Measurements from ENCODE around the gene MBOAT1.
"Not testable (repeated sequence)": the region's sequence is repeated elsewhere in the genome, so short reads cannot be mapped to it uniquely, and the experiment has no call there.

MBOAT1 gene

DNA sequence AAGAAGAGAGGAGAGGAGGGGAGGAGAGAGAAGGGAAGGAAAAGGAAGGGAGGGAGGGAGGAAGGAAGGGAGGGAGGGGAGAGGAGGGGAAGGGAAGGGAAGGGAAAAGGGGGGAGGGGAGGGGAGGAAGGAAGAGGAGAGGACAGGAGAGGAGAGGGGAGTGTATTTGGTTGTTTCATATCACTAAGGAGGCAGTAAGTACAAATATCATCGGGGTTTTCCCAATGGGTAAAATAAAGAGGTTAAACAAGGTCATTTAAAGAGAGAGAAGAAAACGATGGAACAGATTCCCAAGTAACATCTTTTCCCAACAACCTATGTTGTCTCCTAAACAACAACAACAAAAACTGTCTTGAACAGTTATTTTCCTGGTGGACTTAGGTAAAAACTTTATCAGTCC, 43.6 kb downstream of the MBOAT1 start:
- no peak for DNase-seq

DNA sequence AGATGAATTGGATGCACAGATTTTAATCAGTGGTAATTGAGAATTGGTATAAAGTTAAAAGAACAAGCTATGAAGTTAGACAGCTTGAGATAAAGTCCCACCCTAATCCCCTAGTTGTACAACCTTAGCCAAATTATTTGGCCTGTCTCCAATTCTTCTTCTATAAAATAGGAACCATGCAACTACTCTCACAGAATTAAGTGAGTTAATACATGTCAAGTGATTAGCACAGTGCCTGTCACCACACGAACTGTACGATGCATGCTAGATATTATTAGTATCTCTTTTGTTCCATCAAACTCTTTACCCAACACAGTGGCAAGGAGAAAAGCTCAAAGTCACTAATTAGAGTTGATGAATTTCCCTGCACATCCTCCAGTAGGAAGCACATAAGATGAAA, 44.7 kb downstream of the MBOAT1 start:
- DNase-seq, result no peak

DNA sequence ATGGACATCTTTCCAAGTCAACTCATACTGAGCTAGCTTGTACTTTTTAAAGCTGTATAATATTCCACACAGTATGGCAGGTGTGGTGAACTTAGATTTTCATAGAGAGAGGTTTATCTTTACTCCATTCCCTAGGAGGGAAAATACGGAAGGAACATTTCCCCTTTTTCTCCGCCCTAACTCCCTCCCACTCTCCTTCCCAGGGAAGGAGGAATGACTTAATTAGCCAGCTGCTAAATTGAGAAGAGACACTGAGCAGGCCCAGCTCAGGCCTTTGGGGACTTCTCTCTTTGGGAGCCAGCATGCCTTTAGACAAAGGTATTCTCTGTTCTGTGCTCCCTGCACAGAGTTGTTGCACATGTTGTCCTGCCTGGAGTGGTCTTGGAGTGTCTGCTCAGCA, 46.1 kb downstream of the MBOAT1 start:
- DNase-seq, result no peak

DNA sequence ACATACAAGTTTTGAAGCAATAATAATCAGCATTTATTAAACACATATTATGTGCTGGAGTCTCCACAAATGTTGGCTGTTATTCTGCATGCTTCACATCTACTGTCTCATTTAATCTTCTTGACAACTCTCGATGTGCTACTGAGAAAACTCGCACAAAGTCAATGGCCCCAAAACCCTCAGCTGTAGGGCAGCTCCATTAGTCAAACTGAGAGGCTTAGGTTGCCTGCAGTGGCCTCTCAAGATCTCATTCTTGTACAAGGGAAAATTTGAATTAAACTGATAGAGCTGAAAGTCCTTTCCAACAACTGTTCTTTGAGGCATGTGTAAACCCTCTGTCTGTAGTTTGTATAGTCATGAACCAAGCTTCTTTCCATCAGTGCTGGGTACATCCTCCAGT, 49.8 kb downstream of the MBOAT1 start:
- DNase-seq, result no peak

DNA sequence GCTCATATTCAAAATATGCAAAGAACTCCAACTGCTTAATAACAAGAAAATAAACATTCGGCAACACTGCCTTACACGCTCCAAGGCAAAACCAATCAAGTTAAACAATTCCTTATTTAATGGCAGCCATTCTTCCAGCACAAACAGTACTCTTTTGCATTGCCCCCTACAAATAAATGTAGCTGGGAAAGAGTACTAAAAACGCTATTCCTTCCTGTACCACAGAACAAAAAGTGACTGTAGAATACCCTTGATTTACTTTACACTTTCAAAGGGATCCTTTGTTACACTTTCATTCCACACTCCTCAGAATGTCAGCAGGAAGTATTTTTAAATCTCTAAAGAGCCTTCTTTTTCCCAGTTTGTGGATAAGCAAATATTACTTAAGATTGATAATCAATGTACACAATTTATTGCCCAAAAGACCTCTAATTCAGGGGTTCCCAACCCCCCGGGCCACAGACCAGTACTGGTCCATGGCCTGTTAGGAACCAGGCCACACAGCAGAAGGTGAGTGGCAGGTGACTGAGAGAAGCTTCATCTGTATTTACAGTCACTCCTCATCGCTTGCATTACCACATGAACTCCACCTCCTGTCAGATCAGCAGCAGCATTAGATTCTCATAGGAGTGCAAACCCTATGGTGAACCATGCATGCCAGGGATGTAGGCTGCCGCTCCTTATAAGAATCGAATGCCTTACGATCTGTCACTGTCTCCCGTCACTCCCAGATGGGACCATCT, 51.6 kb downstream of the MBOAT1 start:
- no peak for DNase-seq

DNA sequence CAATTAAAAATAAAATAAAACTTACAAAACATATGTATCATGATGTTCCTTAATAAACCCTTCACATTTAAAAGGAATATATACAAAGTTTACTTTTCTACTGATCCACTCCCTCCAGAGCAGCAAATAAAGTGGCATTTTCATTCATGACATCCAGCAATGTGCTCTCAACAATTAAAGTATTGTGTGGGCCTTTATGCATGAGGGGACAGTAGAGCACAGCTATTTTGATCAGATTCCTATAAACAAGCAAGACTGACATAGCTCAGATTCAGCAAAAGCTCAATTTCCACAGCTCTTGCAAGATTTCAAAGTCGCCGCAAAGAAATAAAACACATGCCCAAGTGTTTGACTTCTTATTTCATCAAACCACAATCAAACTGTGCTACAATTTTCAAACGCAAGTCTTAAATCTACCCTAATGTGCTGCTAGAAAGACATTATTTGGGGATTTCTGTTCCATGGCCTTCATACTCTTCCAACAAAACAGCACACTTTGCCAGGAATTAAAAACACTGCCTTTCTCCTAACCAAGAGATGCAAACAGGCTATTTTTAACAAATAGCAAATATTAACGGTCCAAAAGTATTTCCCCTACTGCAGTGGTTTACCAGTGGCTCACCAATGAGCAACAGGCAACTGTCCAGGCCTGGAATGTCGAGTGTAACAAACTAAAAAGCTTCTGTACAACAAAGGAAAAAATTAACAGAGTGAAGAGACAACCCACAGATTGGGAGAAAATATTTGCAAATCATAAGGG, 52.3 kb downstream of the MBOAT1 start:
- DNase-seq, result no peak

DNA sequence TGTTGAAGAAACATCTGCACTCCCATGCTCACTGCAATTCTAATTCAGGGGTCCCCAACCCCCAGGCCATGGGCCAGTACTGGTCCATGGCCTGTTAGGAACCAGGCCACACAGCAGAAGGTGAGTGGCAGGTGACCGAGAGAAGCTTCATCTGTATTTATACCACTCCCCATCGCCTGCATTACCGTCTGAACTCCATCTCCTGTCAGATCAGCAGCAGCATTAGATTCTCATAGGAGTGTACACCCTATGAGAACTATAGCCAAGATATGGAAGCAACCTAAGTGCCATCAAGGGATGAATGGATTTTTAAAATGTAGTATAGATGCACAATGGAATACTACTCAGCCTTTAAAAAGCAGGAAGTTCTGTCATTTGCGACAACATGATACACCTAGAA, 53.2 kb downstream of the MBOAT1 start:
- DNase-seq, result no peak

DNA sequence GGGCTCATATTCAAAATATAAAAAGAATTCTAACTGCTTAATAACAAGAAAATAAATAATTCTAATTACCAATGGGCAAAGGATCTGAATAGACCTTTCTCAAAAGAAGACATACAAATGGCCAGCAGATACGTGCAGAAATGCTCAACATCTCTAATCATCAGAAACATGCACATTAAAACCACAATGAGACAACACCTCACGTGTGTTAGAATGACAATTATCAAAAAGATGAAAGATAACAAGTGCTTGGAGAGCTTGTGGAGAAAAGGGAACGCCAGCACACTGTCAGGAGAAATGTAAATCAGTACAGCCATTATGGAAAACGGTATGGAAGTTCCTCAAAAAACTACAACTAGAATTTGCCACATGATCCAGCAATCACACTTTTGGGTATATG, 53.6 kb downstream of the MBOAT1 start:
- DNase-seq, result no peak

DNA sequence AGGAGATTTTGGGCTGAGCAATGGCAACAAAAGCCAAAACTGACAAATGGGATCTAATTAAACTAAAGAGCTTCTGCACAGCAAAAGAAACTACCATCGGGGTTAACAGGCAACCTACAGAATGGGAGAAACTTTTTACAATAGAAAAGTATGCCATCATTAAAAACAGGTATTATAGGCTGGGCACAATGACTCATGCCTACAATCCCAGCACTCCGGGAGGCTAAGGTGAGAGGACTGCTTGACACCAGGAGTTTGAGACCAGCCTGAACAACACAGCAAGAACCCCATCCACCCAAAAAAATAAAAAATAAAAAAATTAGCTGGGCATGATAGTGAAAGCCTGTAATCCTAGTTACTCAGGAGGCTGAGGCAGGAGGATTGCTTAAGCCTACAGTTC, 55.4 kb downstream of the MBOAT1 start:
- DNase-seq, result no peak

DNA sequence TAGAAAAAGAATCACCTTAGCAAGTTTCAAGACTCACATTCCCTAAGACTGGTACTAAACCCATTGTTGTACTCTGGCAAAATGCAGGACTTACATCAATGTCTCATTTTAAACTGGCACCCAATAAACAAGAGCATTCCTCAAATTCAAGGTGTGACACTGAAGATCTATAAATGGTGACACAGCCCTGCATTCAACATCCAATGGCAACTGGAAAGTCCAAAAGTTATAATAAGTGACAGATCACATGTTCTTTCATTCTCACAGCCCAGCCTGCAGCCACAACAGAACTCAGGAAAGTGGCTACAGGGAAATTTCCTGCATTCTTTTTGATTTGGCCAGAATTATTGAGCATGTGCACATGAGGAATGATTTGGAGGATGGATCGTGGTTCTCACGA, 57.5 kb downstream of the MBOAT1 start:
- no peak for DNase-seq

DNA sequence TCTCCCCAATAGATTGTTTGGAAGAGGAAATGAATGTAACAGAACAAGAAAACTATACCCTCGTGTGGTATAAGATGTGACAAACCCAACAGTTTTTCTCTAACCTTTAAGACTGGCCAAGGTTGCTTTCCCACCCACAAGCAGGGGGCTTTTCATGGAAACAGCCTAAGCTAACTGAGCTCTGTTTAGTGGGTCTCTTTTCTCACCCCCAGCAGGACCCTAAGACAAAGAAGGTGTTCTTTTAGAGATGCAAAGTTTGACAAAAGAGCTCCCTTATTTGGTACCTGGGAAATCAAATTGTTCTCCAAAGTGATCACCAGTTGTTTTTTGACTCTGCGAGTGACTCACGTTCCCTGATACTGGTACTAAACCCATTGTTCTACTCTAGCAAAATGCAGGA, 59.1 kb downstream of the MBOAT1 start:
- DNase-seq, result no peak

DNA sequence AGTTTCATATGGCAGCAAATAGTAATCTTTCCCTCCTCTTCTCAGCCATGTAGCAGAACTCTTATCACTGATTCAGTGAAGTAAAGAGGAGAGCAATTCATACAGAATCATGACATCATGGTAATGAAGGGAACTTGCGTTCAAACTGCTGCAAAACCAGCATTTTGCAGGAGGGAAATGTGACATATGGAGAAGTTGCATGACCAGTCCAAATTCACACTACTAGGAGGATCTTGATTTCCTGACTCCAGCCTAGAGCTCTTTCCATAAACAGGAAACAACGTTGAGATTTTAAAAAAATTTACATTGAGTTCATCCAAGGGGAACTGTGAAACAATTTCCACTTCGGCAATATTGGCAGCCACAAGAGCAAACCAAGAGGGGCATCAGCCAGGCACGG, 63.8 kb downstream of the MBOAT1 start:
- DNase-seq, result no peak

DNA sequence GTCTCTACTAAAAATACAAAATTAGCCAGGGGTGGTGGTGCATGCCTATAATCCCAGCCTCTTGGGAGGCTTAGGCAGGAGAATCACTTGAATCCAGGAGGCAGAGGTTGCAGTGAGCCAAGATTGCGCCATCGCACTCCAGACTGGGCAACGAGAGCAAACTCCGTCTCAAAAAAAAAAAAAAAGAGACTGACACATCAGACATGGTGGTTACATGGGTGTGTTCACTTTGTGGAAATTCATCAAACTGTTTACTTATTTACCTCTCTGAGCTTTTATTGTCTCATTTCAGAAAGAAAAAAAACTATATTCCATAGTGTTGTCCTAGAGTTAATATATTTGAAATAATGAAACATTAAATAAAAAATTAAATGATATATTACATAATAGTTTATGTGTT, 64.8 kb downstream of the MBOAT1 start:
- DNase-seq, result no peak

DNA sequence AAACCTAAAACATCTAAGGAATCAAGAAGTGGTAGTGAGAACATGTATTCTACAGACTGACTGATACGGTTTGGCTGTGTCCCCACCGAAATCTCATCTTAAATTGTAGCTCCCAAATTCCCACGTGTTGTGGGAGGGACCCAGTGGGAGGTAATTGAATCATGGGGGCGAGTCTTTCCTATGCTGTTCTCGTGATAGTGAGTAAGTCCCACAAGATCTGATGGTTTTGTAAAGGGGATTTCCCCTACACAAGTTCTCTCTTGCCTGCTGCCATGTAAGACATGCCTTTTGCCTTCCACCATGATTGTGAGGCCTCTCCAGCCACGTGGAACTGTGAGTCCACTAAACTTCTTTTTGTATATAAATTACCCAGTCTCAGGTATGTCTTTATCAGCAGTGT, 65.4 kb downstream of the MBOAT1 start:
- DNase-seq, result not testable (repeated sequence)

DNA sequence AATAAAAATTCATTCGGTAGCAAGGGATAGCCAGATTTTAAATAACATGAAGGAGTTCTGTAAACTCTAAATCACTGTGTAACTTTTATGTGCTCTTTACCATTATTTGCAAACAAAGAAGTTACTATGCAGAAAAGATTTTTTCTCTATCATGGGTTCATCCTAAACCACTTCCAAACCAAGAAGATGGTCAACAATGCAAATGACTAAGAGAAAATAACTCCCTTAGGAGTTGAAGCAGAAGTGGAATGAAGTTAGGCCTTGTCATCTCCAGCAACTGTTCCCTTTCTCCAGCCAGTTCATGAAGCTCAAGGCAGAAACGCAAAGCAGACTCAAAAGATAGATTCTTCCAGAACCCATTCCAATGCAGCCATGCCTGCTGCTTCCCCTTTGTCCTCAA, 66.0 kb downstream of the MBOAT1 start:
- no peak for DNase-seq

DNA sequence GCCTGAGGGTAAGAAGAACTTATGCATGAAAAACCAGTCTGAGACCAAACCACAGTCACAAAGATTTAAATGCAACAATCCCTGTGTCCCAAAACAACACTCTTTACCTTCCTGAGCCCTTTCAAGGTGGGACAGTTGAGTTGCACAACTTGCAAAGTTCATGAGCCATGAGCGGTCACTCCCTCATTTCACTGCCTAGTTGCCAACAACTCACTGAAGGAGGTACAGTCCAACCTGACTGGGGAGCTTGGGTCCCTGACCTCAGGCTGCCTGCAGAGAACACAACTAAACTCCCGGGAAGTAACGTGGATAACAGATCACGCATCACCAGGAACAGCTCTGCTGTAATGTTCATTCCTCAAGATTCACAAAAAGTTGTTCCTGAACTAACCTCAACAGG, 69.4 kb downstream of the MBOAT1 start:
- no peak for DNase-seq

DNA sequence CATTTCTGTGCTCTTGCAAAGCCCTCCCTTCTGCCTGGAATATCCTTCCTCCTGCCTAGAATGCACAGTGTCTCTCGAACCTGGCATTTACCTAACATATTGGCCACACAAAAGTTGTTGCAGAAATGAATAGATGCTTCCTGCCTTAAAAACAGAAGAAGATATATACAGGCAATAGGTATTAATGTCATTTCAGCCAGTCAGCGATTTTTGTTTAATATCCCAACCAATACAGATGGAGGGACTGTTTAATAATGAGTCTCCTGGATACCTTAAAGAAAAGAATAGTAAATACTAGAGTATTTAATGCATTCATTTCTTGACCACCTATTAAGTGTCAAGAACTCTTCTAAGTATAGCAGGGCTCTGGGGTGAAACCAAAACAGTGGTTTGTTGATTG, 70.3 kb downstream of the MBOAT1 start:
- no peak for DNase-seq

DNA sequence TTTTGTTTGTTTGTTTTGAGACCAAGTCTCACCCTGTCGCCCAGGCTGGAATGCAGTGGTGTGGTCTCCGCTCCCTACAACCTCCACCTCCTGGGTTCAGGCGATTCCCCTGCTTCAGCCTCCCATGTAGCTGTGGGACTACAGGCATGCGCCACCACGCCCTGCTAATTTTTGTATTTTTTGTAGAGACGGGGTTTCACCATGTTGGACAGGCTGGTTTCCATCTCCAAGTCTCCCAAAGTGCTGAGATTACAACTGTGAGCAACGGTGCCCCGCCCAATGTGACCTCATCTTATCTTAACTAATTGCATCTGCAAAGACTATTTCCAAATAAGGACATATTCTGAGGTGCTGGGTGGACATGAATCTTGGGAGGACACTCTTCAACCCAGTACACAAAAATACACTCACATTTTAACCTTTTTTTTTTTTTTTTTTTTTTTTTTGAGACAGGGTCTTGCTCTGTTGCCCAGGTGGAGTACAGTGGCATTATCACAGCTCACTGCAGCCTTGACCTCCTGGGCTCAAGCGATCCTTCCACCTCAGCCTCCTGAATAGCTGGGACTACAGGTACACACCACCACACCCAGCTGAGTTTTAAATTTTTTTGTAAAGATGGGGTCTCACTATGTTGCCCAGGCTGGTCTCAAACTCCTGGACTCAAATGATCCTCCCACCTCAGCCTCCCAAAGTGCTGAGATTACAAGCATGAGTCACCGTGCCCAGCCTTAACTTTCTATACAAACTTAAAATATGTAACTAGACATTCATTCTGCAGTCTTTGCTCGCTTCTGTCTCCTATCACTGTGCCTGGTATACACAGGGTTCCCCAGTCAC, 72.9 kb downstream of the MBOAT1 start:
- not testable (repeated sequence) for DNase-seq

DNA sequence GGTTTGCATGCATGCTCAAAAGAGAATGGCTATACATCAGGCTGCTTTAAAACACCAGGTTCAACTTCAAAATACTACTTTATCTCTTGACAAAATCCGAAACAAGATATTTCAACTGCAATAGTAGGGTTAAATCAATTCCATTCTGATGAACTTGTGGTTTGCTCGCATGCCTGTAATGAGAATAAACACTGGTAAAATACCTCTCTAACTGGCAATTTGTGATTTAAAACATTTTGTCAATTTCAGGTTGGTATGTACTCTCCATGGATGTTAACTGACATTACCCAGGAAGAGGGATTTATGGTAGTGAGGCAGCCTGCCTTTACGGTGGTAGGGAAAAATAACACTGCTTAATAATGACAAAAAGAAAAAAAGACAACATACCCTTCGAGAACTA, 74.4 kb downstream of the MBOAT1 start:
- no peak for DNase-seq

DNA sequence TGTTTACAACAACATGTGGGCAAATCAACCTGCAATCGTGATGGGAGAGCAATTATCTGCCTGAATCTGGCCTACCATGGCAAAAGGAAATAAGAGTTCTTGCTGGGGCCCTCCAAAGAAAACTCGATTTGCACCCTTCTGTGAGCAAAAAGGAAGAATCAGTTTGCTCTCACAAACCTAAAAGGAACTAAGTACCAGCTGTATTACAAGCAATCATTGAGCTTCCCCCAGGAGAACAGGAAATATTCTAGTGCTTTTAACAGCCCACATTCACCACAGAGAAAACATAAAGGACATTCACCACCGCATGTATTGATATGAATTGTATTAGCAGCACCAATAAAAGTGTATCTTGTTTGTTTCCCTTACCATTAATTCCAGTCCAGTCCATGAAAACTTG, 75.0 kb downstream of the MBOAT1 start:
- no peak for DNase-seq

DNA sequence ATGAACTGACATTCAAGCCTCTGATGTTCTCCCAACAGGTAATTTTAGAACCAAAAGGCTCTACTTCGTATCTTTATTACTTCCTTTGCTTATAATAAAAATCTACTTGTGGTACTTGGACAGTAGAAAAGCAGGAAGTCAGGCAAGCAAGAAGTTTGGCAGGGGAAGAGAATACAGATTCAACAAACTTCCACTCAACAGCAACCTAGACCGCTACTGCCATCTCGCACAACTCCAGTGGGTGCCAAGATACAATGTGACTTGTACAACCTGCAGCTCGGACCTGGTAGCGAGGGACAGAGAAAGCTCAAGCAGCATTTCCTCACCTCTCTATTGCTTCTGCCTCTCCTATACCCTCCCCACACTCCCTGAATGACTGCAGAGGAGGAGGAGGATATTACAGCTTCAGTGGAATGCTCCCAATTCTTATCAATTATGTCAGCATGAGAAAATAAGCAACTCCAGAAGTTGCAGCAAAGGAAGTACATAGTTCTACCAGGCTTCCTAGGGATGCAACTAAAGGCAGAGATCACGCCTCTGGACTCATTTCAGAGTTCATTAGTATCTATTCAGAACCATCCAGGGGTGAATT, 76.5 kb downstream of the MBOAT1 start:
- no peak for DNase-seq

DNA sequence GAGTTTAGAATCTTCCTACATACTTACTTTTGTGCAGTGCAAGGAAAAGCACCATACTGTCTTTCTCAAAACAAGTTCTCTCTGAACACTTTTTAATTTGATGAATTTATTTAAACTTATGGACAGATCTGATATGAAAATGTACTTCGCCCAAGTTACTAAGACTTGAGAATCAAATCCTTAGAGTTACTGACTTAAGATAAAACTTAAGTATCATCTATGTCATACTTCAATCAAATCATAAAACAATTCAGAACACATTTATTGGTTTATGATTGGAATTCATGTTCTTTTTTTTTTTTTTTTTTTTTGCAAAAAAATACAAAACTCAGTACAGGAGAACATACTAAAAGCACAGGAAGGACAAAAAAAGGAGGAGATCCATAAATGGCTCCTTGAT, 77.7 kb downstream of the MBOAT1 start:
- DNase-seq, result no peak
